ENCODE results near the gene MEF2C. TPM values are rescaled to one million over a fixed set of nuclear protein-coding genes. Genes with fewer than 3 reads are reported as not detected.

Gene MEF2C
- total RNA-seq, 4 donors from 2014 or later: 17.3 to 58.0 (median 23.5) TPM

DNA sequence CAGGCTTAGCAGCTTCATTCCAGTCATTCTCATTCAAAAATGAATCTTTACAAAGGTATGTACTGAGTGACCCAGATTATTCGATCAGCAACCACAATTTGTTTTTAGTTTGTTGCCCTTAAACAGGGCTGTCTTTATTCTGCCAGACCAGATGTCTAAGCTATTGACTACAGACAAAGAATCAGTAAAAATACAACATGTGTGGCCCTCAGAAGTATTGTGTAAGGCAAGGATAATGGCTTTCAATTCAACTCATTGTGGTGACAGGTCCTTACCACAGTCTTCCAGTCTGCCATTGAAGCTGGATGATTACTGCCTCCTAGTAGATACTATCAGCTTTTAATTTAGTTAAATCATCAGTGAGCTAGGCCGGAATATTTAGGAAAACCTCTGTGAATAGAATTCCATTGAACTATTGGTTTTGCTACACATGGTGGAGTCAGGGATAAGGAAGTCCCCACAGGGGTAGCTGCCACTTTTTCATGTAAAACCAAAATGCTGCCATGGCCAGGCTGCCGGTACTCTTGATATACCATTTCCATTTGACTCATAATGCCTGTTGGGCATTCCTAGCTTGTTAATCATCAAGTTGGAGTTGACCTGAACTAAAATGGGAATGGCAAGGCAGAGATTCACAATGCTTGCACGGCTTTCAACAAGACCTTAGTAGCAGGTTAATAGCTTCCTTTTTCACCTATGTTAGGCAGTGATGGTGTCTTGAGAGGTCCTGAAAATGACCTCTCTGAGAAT, 175.6 kb downstream of the MEF2C start:
- WGBS, 2 donors (ENCODE audit: low coverage in 1 of 2): 62 to 83% methylated on average over 3 to 4 of the region's 4 CpGs
- no peak overlapping the region for H3K27ac ChIP-seq
- H3K4me1 ChIP-seq: no peaks in the 10 kb centered on the region
- TF ChIP-seq, protein P1, sequence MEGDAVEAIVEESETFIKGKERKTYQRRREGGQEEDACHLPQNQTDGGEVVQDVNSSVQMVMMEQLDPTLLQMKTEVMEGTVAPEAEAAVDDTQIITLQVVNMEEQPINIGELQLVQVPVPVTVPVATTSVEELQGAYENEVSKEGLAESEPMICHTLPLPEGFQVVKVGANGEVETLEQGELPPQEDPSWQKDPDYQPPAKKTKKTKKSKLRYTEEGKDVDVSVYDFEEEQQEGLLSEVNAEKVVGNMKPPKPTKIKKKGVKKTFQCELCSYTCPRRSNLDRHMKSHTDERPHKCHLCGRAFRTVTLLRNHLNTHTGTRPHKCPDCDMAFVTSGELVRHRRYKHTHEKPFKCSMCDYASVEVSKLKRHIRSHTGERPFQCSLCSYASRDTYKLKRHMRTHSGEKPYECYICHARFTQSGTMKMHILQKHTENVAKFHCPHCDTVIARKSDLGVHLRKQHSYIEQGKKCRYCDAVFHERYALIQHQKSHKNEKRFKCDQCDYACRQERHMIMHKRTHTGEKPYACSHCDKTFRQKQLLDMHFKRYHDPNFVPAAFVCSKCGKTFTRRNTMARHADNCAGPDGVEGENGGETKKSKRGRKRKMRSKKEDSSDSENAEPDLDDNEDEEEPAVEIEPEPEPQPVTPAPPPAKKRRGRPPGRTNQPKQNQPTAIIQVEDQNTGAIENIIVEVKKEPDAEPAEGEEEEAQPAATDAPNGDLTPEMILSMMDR (IDR thresholded peaks at IDR 0.05): no peak
- TF ChIP-seq POLR2A (IDR thresholded peaks at IDR 0.05): no peak
- no peak for TF ChIP-seq POLR2AphosphoS5 (IDR thresholded peaks at IDR 0.05)
- TF ChIP-seq EP300 (IDR thresholded peaks at IDR 0.05; ENCODE audit: low read depth): no peak
- H3K9me3 ChIP-seq: no peaks in the 10 kb centered on the region
- in situ Hi-C loops (cut with MboI; ENCODE audit: low pct_ligation_motif_present in 1 of 4, low pct_unique_long_range_greater_than_20kb in 1 of 4, low sequenced_read_pairs in 3 of 4): loop anchor here in 3 of 4 donors (25.0 kb wide), 2 partner anchors 1480 to 1555 kb away; no protein-coding TSS in a partner anchor
- H3K4me3 ChIP-seq: no peak overlapping the region
- peaks cover 3% of the 10 kb centered on the region for H3K27me3 ChIP-seq
- intact Hi-C loops (cut with DNase I; ENCODE audit: low total_unique reads): no loop called here
- DNase-seq: no peak
- H3K36me3 ChIP-seq: no peaks in the 10 kb centered on the region

DNA sequence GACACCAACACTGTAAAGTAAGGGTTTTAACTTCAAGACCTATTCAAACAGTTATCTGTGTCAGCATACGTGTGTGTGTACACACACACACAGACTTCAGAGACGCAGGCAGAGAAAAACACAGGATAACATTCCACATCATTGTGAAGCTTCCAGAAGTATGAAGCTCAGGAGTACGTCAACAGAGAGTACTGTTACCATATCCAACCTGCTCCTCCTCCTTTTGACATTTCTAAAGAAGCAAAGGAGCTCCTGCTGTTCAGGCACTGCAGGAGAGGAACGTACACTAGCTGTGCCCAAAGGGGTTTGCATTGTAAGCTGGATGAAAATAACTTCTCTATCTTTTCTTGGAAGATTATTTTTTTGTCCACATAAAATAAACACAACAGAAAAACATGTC, 180.7 kb downstream of the MEF2C start:
- 71 to 82% methylated on average over 3 to 4 of the region's 4 CpGs for WGBS, 2 donors (ENCODE audit: low coverage in 1 of 2)
- Histone ChIP-seq H3K4me3 (no peak overlapping the region), H3K4me1 (no peaks in the 10 kb centered on the region), H3K36me3 (no peaks in the 10 kb centered on the region), H3K9me3 (no peaks in the 10 kb centered on the region), H3K27me3 (peaks cover 52% of the 10 kb centered on the region), H3K27ac (no peak overlapping the region)
- intact Hi-C loops (cut with DNase I; ENCODE audit: low total_unique reads): no loop called here
- DNase-seq: no peak
- in situ Hi-C loops (cut with MboI; ENCODE audit: low pct_ligation_motif_present in 1 of 4, low pct_unique_long_range_greater_than_20kb in 1 of 4, low sequenced_read_pairs in 3 of 4): loop anchor here in 3 of 4 donors (25.0 kb wide), 2 partner anchors 1485 to 1560 kb away; no protein-coding TSS in a partner anchor
- TF ChIP-seq POLR2AphosphoS5 (IDR thresholded peaks at IDR 0.05) (no peak), POLR2A (IDR thresholded peaks at IDR 0.05) (no peak), EP300 (IDR thresholded peaks at IDR 0.05; ENCODE audit: low read depth) (no peak)
- TF ChIP-seq, protein P1 (IDR thresholded peaks at IDR 0.05): no peak

DNA sequence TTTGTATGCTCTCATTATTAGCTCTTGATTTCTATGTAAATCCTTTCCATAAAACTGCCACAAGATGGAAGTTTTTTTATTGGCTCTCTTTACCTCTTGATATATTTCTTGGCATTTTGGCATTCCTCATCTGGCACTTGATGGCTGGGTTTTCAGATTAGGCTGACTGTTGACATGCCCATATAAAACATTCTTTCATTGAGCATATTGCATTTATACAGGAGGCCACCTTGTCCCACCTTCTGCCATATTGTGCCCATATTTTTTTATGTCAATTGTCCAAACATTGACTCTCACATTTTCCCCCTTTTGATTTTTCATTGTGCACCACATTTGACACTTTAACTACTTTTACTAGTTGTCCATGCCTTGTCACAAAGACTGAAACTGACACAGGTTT, 182.9 kb downstream of the MEF2C start:
- Histone ChIP-seq H3K36me3 (no peaks in the 10 kb centered on the region), H3K9me3 (no peaks in the 10 kb centered on the region), H3K4me1 (no peaks in the 10 kb centered on the region), H3K4me3 (no peak overlapping the region), H3K27me3 (peaks cover 74% of the 10 kb centered on the region), H3K27ac (no peak overlapping the region)
- TF ChIP-seq POLR2AphosphoS5 (IDR thresholded peaks at IDR 0.05): no peak
- no peak for TF ChIP-seq POLR2A (IDR thresholded peaks at IDR 0.05)
- TF ChIP-seq, protein P1 (IDR thresholded peaks at IDR 0.05): no peak
- TF ChIP-seq EP300 (IDR thresholded peaks at IDR 0.05; ENCODE audit: low read depth): no peak
- intact Hi-C loops (cut with DNase I; ENCODE audit: low total_unique reads): no loop called here
- in situ Hi-C loops (cut with MboI; ENCODE audit: low pct_ligation_motif_present in 1 of 4, low pct_unique_long_range_greater_than_20kb in 1 of 4, low sequenced_read_pairs in 3 of 4): loop anchor here in 3 of 4 donors (25.0 kb wide), 2 partner anchors 1487 to 1562 kb away; no protein-coding TSS in a partner anchor
- no peak for DNase-seq

DNA sequence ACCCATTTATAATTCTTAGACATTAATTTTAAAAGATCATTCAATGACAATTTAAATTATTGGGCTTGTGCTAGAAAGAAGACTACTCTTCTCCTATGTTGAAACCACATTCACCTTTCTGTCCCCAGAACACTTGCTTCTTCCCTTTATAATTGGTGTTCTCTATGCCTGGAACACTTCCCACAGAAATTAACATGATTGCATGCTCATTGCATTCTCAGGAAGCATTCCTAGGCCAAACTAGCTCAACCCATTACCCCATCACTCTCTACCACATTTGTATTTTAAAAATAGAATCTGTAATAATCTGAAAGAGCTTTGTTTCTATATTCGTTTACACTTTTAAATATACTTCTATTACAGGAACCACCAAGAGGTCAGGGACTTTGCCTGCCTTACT, 184.7 kb downstream of the MEF2C start:
- H3K4me3 ChIP-seq: no peak overlapping the region
- TF ChIP-seq POLR2AphosphoS5 (IDR thresholded peaks at IDR 0.05) (no peak), POLR2A (IDR thresholded peaks at IDR 0.05) (no peak), EP300 (IDR thresholded peaks at IDR 0.05; ENCODE audit: low read depth) (no peak)
- TF ChIP-seq, protein P1 (IDR thresholded peaks at IDR 0.05): no peak
- no peaks in the 10 kb centered on the region for H3K9me3 ChIP-seq
- no peak for DNase-seq
- no peak overlapping the region for H3K27ac ChIP-seq
- H3K36me3 ChIP-seq: no peaks in the 10 kb centered on the region
- H3K27me3 ChIP-seq: peaks cover 93% of the 10 kb centered on the region
- intact Hi-C loops (cut with DNase I; ENCODE audit: low total_unique reads): no loop called here
- no peaks in the 10 kb centered on the region for H3K4me1 ChIP-seq
- in situ Hi-C loops (cut with MboI; ENCODE audit: low pct_ligation_motif_present in 1 of 4, low pct_unique_long_range_greater_than_20kb in 1 of 4, low sequenced_read_pairs in 3 of 4): loop anchor here in 1 of 4 donors (25.0 kb wide), 1 partner anchor 1286 kb away; the partner anchor contains the start of gene CCNH
- WGBS, 2 donors (ENCODE audit: low coverage in 1 of 2): 55 to 57% methylated on average over 1 of the region's 1 CpG
